HG02885 (cell line): Measurements from ENCODE around the gene SMIM11.
A peak's percentile ranks its signal among the peaks of the same experiment; 100 is the strongest.

Source experiments
- ATAC-seq: cut with Tn5 transposase; IDR thresholded peaks from one replicate; pipeline ENCODE4 v1.9.1; 2021; ENCODE audit warnings: mild to moderate bottlenecking; ENCODE audit not compliant: unreplicated experiment, poor library complexity

The SMIM11 gene, protein sequence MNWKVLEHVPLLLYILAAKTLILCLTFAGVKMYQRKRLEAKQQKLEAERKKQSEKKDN

GRCh38 chr21:34374940-34375618 is at the start of gene SMIM11:
SMIM11 (plus strand) TSS chr21:34375507; CDS start chr21:34379505, 3,998 bp downstream.
- ATAC-seq: peak; percentile 94

GRCh38 chr21:34330055-34330454 is 45.3 kb upstream of the SMIM11 start:
- no peak for ATAC-seq

GRCh38 chr21:34331726-34332125 is 43.6 kb upstream of the SMIM11 start:
- ATAC-seq: no peak

- ATAC-seq: no peak
Observed at GRCh38 chr21:34332347-34332746, 43.0 kb upstream of the SMIM11 start.

- ATAC-seq: no peak
Observed at GRCh38 chr21:34333121-34333739, 42.1 kb upstream of the SMIM11 start.

DNA sequence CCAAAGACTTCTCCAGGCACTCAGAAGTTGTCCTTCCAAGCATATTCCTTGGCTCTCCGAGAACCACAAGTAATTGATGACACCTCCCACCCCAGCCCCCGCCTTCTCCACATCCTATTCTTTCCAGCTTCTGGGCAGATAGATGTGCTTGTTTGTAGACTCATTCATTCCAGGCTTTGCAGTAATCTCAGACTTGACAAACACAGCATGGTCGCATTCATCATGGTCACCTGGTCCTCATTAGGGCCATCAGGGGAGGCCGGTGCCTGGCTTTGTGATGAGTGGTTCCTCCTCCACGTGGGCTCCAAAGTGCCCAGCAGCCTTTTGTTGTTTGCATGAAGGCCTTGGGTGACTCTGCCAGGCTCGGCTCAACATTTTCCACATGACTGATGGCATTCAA is 40.0 kb upstream of the SMIM11 start:
- ATAC-seq: no peak

DNA sequence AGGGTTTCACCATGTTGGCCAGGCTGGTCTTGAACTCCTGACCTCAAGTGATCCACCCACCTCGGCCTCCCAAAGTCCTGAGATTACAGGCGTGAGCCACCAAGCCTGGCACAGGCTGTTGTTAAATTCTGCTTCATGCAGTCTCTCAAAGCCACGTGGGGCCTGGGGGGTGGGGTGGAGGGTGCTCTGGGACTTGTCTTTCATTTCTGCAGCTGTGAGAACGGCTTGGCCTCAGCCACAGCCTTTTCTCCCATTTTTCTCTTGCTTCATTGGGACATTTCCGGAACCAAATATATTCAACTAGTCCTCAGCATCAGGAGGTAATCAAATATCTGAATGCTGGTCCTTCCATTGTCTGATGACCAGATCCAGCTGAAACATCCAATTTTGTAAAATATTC is 39.1 kb upstream of the SMIM11 start:
- no peak for ATAC-seq

- ATAC-seq: no peak
Observed at GRCh38 chr21:34336756-34337391, 38.4 kb upstream of the SMIM11 start.

GRCh38 chr21:34337741-34338140 is 37.6 kb upstream of the SMIM11 start:
- ATAC-seq: no peak

DNA sequence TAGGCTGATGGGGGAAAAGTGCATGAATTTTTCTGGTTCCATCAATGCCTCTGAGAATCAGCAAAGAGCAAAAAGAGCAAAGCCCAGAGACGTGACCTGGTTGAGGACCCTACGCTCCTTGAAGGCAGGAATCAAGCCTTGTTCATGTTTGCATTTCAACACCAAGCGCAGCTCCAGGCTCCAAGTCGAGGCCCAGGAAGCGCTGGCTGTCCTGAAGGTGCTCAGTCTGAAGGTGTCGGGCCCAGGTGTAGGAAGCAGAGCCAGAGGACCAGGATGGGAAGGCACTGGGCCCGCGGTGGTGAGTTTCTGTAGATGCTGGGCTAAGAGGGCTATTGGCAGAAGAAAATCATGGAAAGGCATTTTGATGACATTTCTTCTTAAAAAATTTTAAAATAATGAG is 37.1 kb upstream of the SMIM11 start:
- no peak for ATAC-seq

GRCh38 chr21:34340061-34340460 is 35.2 kb upstream of the SMIM11 start:
- ATAC-seq: no peak

GRCh38 chr21:34342476-34342875 is 32.8 kb upstream of the SMIM11 start:
- ATAC-seq: no peak

- ATAC-seq: no peak
Observed at GRCh38 chr21:34343347-34343746, 32.0 kb upstream of the SMIM11 start.

GRCh38 chr21:34343838-34344381 is 31.4 kb upstream of the SMIM11 start:
- ATAC-seq: no peak

- no peak for ATAC-seq
Observed at GRCh38 chr21:34344584-34344983, 30.7 kb upstream of the SMIM11 start.

- ATAC-seq: no peak
Observed at GRCh38 chr21:34345091-34345871, 30.0 kb upstream of the SMIM11 start.

DNA sequence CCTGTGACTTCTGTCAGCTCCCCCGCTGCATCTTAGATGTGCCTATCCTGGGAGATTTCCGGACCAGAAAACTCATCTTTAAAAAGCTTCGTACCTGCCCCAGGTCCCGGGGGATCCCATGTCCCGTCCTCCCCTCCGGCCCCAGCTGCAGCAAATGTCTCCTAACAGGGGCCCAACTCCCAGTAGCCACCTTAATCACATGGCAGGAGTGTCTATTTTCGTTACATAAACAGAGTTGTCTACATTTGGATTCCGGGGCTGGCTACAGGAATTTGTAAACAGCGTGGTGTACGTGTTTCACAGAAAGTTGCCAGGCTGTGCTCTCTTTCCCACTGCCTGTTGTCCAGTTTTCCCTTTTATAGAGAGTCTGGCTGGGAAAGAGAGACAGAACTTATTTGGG is 29.4 kb upstream of the SMIM11 start:
- ATAC-seq: no peak

DNA sequence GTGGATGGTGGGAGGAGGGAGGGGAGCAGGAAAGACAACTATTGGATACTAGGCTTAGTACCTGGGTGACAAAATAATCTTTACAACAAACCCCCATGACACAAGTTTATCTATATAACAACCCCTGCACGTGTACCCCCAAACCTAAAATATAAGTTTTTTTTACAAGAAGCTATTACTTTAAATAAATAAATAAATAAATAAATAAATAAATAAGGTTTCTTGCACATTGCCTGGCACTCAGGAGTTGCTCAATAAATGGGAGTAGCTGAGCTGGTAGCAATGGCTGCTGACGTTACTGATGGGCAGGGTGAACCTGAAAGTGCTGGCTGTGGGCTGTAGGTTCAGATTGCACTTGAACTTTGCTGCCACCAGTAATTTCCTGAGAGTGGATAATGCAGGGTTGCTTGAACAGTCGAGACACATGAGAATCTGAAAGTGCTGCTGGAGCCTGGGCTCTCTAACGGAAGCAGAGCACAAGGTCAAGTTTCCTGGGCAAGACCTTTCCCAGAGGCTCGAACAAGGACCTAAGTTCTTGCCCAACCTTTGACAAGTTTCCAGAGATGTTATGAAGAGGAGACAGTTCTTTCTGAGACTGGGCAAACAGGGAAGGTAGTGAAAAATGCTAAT is 26.3 kb upstream of the SMIM11 start:
- no peak for ATAC-seq

GRCh38 chr21:34351786-34352241 is 23.5 kb upstream of the SMIM11 start:
- peak; percentile 71 for ATAC-seq

- ATAC-seq: no peak
Observed at GRCh38 chr21:34352556-34352955, 22.8 kb upstream of the SMIM11 start.
